NAMALWA (cell line): ENCODE measurements around the gene ANO4.

ENCODE experiments used
- DNase-seq: peaks from one replicate; pipeline ENCODE4 v3.0.0-alpha.2; 2015; ENCODE audit warnings: low spot score

The ANO4 gene

GRCh38 chr12:100794441-100795173, at the start of gene ANO4:
Gene ANO4 (plus strand): TSS chr12:100794776. CDS start chr12:100901786, 107,010 bp downstream.
- no peak for DNase-seq

GRCh38 chr12:100745378-100746071, 49.1 kb upstream of the ANO4 start:
- DNase-seq = no peak

- no peak for DNase-seq
Measured at GRCh38 chr12:100752841-100753240, 41.7 kb upstream of the ANO4 start.

- DNase-seq = no peak
Measured at GRCh38 chr12:100753837-100754236, 40.7 kb upstream of the ANO4 start.

GRCh38 chr12:100755186-100755585, 39.4 kb upstream of the ANO4 start:
- no peak for DNase-seq

GRCh38 chr12:100758083-100758482, 36.5 kb upstream of the ANO4 start:
- DNase-seq = no peak

- no peak for DNase-seq
Measured at GRCh38 chr12:100767371-100767770, 27.2 kb upstream of the ANO4 start.

GRCh38 chr12:100767950-100768349, 26.6 kb upstream of the ANO4 start:
- DNase-seq = no peak

- DNase-seq = no peak
Measured at GRCh38 chr12:100778967-100779590, 15.5 kb upstream of the ANO4 start.

GRCh38 chr12:100789146-100789545, 5.4 kb upstream of the ANO4 start:
- no peak for DNase-seq

- DNase-seq = no peak
Measured at GRCh38 chr12:100789975-100790374, 4.6 kb upstream of the ANO4 start.

- no peak for DNase-seq
Measured at GRCh38 chr12:100790552-100790951, 4.0 kb upstream of the ANO4 start.

GRCh38 chr12:100793182-100793581, 1.4 kb upstream of the ANO4 start:
- DNase-seq = no peak

GRCh38 chr12:100795174-100795799, 711 bp downstream of the ANO4 start:
- DNase-seq = no peak

GRCh38 chr12:100795800-100796179, 1.2 kb downstream of the ANO4 start:
- DNase-seq = no peak

- DNase-seq = no peak
Measured at GRCh38 chr12:100796621-100797020, 2.0 kb downstream of the ANO4 start.

GRCh38 chr12:100797246-100797645, 2.7 kb downstream of the ANO4 start:
- no peak for DNase-seq

GRCh38 chr12:100797786-100798185, 3.2 kb downstream of the ANO4 start:
- DNase-seq = no peak

- DNase-seq = no peak
Measured at GRCh38 chr12:100798286-100799160, 3.9 kb downstream of the ANO4 start.

- no peak for DNase-seq
Measured at GRCh38 chr12:100799770-100800169, 5.2 kb downstream of the ANO4 start.

- DNase-seq = no peak
Measured at GRCh38 chr12:100800723-100801122, 6.1 kb downstream of the ANO4 start.

- no peak for DNase-seq
Measured at GRCh38 chr12:100801320-100801719, 6.7 kb downstream of the ANO4 start.
